Loucy (cell line): ENCODE data around the gene CACNA1C.

ENCODE experiments used
- H2AFZ ChIP-seq: fragments of 200-600 bp; sonication (generic); 2 replicates; pipeline ENCODE4 v1.6.0; 2016; ENCODE audit warnings: antibody characterized with exemption, mild to moderate bottlenecking, low read length, moderate library complexity
- H3F3A ChIP-seq: fragments of 200-600 bp; 2 replicates; pipeline ENCODE4 v1.6.0; 2016; ENCODE audit warnings: antibody characterized with exemption, low read depth, mild to moderate bottlenecking
- H3K27me3 ChIP-seq: fragments of 200-600 bp; sonication (generic); 2 replicates; pipeline ENCODE4 v1.6.1; 2014; ENCODE audit warnings: low read length, mild to moderate bottlenecking; ENCODE audit not compliant: insufficient read depth, poor library complexity, severe bottlenecking
- H3K36me3 ChIP-seq: fragments of 200-600 bp; sonication (generic); 2 replicates; pipeline ENCODE4 v1.6.1; 2016; ENCODE audit warnings: low read length; ENCODE audit not compliant: insufficient read depth
- H3K4me1 ChIP-seq: fragments of 200-600 bp; sonication (generic); 2 replicates; pipeline ENCODE4 v1.5.1; 2014; ENCODE audit warnings: low read length, mild to moderate bottlenecking; ENCODE audit not compliant: insufficient read depth, poor library complexity, severe bottlenecking
- H3K4me2 ChIP-seq: fragments of 200-600 bp; sonication (generic); 2 replicates; pipeline ENCODE4 v1.6.0; 2014; ENCODE audit warnings: antibody characterized with exemption, low read length, low read depth, mild to moderate bottlenecking; ENCODE audit not compliant: poor library complexity, severe bottlenecking
- H3K4me3 ChIP-seq: fragments of 200-600 bp; sonication (generic); 2 replicates; pipeline ENCODE4 v1.5.1; 2014; ENCODE audit warnings: low read length, mild to moderate bottlenecking, mixed read lengths; ENCODE audit not compliant: poor library complexity, severe bottlenecking
- H3K79me2 ChIP-seq: fragments of 200-600 bp; sonication (generic); 2 replicates; pipeline ENCODE4 v1.6.1; 2014; ENCODE audit warnings: low read length; ENCODE audit not compliant: insufficient read depth
- H3K9ac ChIP-seq: fragments of 200-600 bp; sonication (generic); 2 replicates; pipeline ENCODE4 v1.6.0; 2014; ENCODE audit warnings: mild to moderate bottlenecking, low read depth, low read length, moderate library complexity; ENCODE audit not compliant: poor library complexity, severe bottlenecking
- H3K9me2 ChIP-seq: fragments of 200-600 bp; sonication (generic); replicated peaks from 2 replicates; pipeline ENCODE4 v1.6.1; 2016; ENCODE audit warnings: low read depth, low read length, mixed read lengths
- H3K9me3 ChIP-seq: fragments of 200-600 bp; sonication (generic); 2 replicates; pipeline ENCODE4 v1.6.1; 2014; ENCODE audit warnings: mild to moderate bottlenecking, antibody characterized with exemption, low read length, low read depth; ENCODE audit not compliant: insufficient read depth
- H4K20me1 ChIP-seq: fragments of 200-600 bp; sonication (generic); 2 replicates; pipeline ENCODE4 v1.6.0; 2014; ENCODE audit warnings: antibody characterized with exemption, low read length, mild to moderate bottlenecking; ENCODE audit not compliant: insufficient read depth, poor library complexity, severe bottlenecking
- EZH2phosphoT487 ChIP-seq: fragments of 200-600 bp; IDR thresholded peaks from 2 replicates; pipeline ENCODE4 v1.6.1; 2018; ENCODE audit warnings: antibody characterized with exemption, mild to moderate bottlenecking, moderate library complexity, borderline replicate concordance
- TF ChIP-seq, protein P1 (sequence below): fragments of 200-600 bp; sonication (generic); conservative IDR thresholded peaks from 2 replicates; pipeline ENCODE4 v1.5.1; 2014; ENCODE audit warnings: mild to moderate bottlenecking, antibody characterized with exemption, low read length

The CACNA1C gene

DNA sequence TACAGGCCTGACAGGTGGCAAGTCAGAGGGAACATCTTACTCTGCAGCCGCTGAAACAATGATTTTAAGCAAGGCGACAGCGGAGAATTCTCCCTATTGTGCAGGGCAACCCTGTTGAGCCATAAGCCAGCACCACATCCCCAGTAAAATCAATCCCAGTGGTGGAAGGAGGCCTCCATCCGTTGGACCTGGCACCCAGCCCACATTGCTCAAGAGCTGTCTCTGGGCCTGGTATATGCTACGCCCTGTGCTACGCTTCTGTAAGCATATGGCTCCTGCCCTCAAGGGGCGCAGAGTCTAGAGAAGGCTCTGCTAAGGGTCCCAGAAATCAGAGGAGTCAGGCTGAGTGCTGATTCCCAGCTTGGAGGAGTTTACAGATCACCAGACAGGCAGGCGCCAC is 265.5 kb downstream of the CACNA1C start:
- Histone ChIP-seq H4K20me1 (no peaks in the 10 kb centered on the region), H3K36me3 (no peaks in the 10 kb centered on the region), H3K9me2 (no peaks in the 10 kb centered on the region), H3K4me3 (no peak overlapping the region), H3K9ac (no peak overlapping the region), H3K4me1 (no peaks in the 10 kb centered on the region), H3K4me2 (no peak overlapping the region), H2AFZ (no peak overlapping the region), H3F3A (no peaks in the 10 kb centered on the region), H3K9me3 (no peaks in the 10 kb centered on the region), H3K79me2 (no peaks in the 10 kb centered on the region), H3K27me3 (no peaks in the 10 kb centered on the region)
- TF ChIP-seq EZH2phosphoT487: no peak
- TF ChIP-seq, protein P1, sequence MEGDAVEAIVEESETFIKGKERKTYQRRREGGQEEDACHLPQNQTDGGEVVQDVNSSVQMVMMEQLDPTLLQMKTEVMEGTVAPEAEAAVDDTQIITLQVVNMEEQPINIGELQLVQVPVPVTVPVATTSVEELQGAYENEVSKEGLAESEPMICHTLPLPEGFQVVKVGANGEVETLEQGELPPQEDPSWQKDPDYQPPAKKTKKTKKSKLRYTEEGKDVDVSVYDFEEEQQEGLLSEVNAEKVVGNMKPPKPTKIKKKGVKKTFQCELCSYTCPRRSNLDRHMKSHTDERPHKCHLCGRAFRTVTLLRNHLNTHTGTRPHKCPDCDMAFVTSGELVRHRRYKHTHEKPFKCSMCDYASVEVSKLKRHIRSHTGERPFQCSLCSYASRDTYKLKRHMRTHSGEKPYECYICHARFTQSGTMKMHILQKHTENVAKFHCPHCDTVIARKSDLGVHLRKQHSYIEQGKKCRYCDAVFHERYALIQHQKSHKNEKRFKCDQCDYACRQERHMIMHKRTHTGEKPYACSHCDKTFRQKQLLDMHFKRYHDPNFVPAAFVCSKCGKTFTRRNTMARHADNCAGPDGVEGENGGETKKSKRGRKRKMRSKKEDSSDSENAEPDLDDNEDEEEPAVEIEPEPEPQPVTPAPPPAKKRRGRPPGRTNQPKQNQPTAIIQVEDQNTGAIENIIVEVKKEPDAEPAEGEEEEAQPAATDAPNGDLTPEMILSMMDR: no peak

DNA sequence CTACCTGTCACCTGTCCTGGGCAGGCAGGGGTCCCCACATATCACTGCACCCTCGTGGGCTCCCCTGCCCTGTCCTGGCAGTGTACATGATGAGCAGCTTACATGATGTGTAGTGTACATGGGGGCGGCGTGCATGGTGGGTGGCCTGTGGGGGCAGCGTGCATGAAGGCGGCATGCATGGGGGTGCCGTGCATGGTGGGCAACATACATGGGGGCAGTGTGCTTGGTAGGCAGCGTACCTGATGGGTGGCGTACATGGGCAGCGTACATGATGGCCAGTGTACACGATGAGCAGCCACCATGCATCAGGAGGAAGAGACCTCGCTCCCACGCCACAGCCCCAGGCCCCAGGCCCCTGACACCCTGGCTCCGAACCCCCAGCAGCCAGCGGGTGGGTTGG is 266.3 kb downstream of the CACNA1C start:
- Histone ChIP-seq H2AFZ (no peak overlapping the region), H3K4me2 (no peak overlapping the region), H3K9ac (no peak overlapping the region), H3K4me1 (no peaks in the 10 kb centered on the region), H3K79me2 (no peaks in the 10 kb centered on the region), H3K9me2 (no peaks in the 10 kb centered on the region), H3K27me3 (no peaks in the 10 kb centered on the region), H3K4me3 (no peak overlapping the region), H3K9me3 (no peaks in the 10 kb centered on the region), H4K20me1 (no peaks in the 10 kb centered on the region), H3F3A (no peaks in the 10 kb centered on the region), H3K36me3 (no peaks in the 10 kb centered on the region)
- TF ChIP-seq, protein P1: no peak

DNA sequence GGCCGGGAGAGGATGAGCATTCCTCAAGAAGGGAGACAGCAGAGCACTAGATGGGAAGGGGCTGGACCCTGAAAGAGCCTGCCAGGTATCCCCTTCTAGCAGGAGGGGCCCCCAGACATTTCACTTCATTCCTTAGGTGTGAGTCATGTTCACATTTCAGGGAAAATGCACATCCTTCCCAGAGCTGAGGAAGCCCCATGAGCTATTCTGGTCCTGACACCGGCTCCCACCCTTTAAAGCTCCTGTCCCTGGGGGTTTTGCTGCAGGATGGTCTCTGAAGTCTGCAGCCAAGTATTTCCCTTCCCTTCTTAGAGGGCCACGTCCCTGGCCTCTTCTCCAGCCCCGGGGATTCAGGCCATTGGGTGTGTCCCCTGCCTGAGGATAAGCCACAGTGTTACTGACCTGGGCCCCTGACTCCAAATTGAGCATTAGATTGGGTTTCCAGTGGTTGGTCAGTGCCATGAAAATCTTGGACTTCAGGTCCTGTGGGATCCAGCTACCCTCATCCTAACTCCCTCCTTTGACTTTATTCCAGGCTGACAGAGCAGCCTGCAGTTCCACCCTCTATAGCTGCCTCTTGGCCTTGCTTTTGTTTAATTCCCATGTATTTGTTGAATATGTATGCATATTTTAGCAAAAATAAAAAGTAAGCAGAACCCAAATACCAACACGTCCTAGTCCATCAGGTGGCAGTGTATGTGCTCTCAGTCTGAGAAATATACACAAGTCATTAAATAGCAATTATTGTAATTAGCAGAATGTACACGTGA is 267.1 kb downstream of the CACNA1C start:
- Histone ChIP-seq H3F3A (no peaks in the 10 kb centered on the region), H3K79me2 (no peaks in the 10 kb centered on the region), H3K4me1 (no peaks in the 10 kb centered on the region), H3K4me2 (no peak overlapping the region), H3K36me3 (no peaks in the 10 kb centered on the region), H3K9me2 (no peaks in the 10 kb centered on the region), H3K4me3 (no peak overlapping the region), H4K20me1 (no peaks in the 10 kb centered on the region), H3K9me3 (no peaks in the 10 kb centered on the region), H3K9ac (no peak overlapping the region), H2AFZ (no peak overlapping the region), H3K27me3 (no peaks in the 10 kb centered on the region)
- TF ChIP-seq EZH2phosphoT487: no peak
- TF ChIP-seq, protein P1: no peak
